ENCODE measurements around the gene TMEM131L. TPM values are rescaled to one million over a fixed set of nuclear protein-coding genes. Genes with fewer than 3 reads are reported as not detected.
"Not testable (repeated sequence)": the region's sequence is repeated elsewhere in the genome, so short reads cannot be mapped to it uniquely, and the experiment has no call there.

The TMEM131L gene
- total RNA-seq, 1 experiment from 2014 or later = 61.3 TPM

DNA sequence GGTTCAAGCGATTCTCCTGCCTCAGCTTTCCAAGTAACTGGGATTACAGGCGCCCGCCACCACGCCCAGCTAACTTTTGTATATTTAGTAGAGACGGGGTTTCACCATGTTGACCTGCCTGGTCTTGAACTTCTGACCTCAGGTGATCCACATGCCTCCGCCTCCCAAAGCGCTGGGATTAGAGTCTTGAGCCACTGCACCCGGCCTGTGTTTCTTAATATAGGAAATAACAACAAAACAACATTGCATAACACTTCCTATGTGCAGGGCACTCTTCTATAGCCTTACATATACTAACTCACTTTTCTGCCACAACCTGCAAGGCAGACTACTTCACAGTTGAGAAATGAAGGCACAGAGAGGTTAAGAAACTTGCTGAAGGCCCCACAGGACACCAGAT lies 12.8 kb upstream of the TMEM131L start:
- no peaks in the 10 kb centered on the region for H3K36me3 ChIP-seq
- DNase-seq = no peak

DNA sequence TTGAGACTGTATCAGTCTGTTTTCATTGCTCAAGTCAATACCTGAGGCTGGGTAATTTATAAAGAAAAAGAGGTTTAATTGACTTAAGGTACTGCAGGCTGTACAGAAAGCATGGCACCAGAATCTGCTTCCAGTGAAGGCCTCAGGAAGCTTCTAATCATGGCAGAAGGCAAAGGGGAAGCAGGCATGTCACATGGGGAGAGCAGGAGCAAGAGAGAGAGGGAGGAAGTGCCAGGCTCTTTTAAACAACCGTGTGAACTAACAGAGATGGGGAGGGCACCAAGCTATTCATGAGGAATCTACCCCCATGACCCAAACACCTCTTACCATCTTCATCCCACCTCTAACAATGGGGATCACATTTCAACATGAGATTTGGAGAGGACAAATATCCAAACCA lies 7.2 kb upstream of the TMEM131L start:
- Histone ChIP-seq H3K4me1 (peaks cover 7% of the 10 kb centered on the region), H3K27ac (no peak overlapping the region), H3K36me3 (no peaks in the 10 kb centered on the region), H3K9me3 (replicated peaks) (no peaks in the 10 kb centered on the region), H3K4me3 (no peak overlapping the region), H3K27me3 (no peaks in the 10 kb centered on the region)
- no peak for DNase-seq

More for the DNA sequence above, 12.8 kb upstream of the TMEM131L start:
- Histone ChIP-seq H3K9me3 (replicated peaks) (no peaks in the 10 kb centered on the region), H3K27me3 (no peaks in the 10 kb centered on the region), H3K27ac (no peak overlapping the region), H3K4me1 (peaks cover 2% of the 10 kb centered on the region; the same call in 1 of the 2 replicates), H3K4me3 (no peak overlapping the region)

DNA sequence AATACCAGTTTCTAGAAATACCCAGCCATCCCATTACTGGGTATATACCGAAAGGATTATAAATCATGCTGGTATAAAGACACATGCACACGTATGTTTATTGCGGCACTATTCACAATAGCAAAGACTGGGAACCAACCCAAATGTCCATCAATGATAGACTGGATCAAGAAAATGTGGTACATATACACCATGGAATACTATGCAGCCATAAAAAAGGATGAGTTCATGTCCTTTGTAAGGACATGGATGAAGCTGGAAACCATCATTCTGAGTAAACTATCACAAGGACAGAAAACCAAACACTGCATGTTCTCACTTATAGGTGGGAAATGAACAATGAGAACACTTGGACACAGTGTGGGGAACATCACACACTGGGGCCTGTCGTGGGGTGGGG lies 4.6 kb upstream of the TMEM131L start:
- not testable (repeated sequence) for DNase-seq; H3K9me3 ChIP-seq (replicated peaks); H3K36me3 ChIP-seq; H3K27me3 ChIP-seq; H3K4me3 ChIP-seq; H3K27ac ChIP-seq
- peaks cover 13% of the 10 kb centered on the region for H3K4me1 ChIP-seq

DNA sequence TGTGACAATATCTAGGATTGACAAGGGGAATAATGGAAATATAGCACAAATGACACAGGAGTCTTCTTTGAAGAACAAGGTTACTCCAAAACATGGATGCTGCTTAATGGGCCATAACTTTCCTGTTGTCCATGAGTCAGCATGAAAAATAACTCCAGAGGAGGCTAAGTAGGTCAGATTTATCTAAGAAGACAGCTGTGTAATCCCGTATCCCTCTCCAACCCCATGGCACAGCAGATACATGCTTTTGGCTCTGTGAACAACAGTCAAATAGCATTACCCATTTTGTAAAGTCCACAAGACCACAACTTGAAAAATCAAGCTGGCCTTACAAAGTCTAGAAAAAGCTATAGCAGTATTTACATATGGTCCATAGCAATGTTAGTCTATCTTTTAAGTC lies 2.1 kb upstream of the TMEM131L start:
- no peaks in the 10 kb centered on the region for H3K27me3 ChIP-seq
- H3K4me3 ChIP-seq = no peak overlapping the region
- peaks cover 13% of the 10 kb centered on the region for H3K4me1 ChIP-seq
- no peaks in the 10 kb centered on the region for H3K36me3 ChIP-seq
- H3K9me3 ChIP-seq (replicated peaks) = no peaks in the 10 kb centered on the region
- DNase-seq = peak; percentile 71 to 86
- H3K27ac ChIP-seq = peak overlapping the region; percentile 98

DNA sequence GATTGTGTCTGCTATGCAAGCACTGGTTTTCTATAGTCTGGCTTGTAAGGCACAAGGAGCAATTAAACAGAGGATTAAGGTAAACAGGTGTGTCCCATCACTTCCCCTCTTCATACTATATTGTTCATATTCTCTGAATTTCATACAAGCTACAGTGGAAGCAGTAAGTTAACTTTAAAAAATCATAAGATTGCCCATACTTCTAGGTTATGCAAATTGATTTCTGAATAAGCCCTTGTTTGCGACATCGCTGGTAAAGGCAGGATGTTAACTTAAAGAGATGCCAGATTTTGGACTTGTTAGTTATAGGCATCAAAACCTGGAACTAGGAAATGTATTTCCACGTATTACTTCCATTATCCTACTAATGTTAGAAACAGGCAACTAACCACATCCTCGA lies 1.0 kb upstream of the TMEM131L start:
- Histone ChIP-seq H3K27me3 (no peaks in the 10 kb centered on the region), H3K4me1 (peaks cover 13% of the 10 kb centered on the region), H3K27ac (peak overlapping the region; percentile 98), H3K4me3 (peak overlapping the region; percentile 98), H3K9me3 (replicated peaks) (no peaks in the 10 kb centered on the region), H3K36me3 (0 out of 2 replicates have a peak, but pooled peaks cover 2% of the 10 kb centered on the region)
- peak in 1 of 2 experiments; percentile 38 for DNase-seq

DNA sequence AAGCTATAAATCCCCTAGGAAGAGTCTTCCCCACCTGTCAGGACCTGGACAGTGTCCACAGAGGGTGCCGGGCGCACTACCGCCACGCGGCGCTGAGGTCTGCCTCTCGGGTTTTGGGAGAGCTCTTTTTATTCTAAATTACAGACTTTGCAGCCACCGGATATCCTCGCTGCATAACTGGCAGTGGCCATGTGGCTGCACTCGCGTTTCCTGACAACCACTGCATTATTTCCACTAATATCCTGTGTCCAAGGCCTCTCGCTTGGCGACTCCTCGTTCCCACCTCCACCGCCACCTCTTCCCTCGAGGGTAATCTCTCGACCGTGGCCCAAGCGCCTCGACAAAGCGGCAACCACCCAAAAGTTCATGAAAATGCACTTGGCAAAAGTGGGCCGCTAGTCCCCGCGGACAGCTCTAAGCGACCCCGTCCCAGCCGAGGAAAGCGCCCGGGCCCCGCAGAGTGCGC lies 512 bp upstream of the TMEM131L start:
- Histone ChIP-seq H3K4me1 (peaks cover 13% of the 10 kb centered on the region), H3K4me3 (peak overlapping the region; percentile 98), H3K9me3 (replicated peaks) (no peaks in the 10 kb centered on the region), H3K36me3 (0 out of 2 replicates have a peak, but pooled peaks cover 6% of the 10 kb centered on the region), H3K27me3 (no peaks in the 10 kb centered on the region), H3K27ac (peak overlapping the region; percentile 98)
- peak; percentile 67 to 78 for DNase-seq

DNA sequence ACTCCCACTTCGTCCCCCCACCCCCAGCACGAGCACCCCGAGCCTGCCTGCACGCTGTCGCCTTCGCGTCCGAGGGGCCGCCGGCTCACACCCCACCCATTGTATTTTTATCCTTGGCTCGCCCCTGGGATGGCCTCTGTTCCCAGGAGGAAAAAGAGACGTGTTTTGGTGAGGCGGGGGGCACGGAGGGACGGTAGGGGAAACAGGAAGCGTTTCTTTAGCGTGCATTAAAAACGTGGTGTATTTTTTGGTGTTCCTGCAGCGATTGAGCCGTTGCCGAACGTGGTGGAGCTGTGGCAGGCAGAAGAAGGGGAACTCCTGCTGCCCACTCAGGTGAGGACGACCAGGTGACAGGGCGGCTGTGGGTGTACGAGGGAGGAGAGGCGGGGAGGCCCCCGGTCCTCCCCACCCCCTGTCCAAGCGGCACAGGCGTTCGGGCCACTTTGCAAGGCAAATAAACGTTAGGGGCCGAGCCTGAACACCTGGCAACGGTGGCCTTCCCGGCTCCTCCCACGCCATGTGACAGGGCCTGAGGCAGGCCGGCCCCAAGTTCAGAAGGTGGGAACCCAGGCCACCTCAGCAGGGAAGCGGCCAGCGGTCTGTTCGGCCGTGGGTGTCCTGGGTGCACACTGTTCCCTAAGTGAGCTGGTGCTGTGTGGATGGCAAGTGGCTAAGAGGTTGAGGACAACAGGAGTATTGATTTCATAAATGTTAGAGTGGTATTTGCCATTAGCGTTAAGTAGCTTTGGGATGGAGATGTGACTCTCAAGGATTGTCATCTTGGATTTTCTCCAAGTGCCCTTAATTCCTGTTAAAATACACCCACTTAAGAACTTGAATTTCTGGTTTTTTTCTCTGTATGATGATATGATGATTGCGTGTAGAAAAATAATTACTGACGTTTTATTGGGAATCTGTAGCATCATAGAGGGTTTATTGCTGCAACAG lies 1.1 kb downstream of the TMEM131L start:
- no peaks in the 10 kb centered on the region for H3K27me3 ChIP-seq
- peaks cover 11% of the 10 kb centered on the region; the same call in 1 of the 2 replicates for H3K36me3 ChIP-seq
- peaks cover 13% of the 10 kb centered on the region for H3K4me1 ChIP-seq
- peak overlapping the region; percentile 98 for H3K4me3 ChIP-seq
- DNase-seq = peak; percentile 24 to 36
- H3K9me3 ChIP-seq (replicated peaks) = no peaks in the 10 kb centered on the region
- peak overlapping the region; percentile 98 for H3K27ac ChIP-seq

DNA sequence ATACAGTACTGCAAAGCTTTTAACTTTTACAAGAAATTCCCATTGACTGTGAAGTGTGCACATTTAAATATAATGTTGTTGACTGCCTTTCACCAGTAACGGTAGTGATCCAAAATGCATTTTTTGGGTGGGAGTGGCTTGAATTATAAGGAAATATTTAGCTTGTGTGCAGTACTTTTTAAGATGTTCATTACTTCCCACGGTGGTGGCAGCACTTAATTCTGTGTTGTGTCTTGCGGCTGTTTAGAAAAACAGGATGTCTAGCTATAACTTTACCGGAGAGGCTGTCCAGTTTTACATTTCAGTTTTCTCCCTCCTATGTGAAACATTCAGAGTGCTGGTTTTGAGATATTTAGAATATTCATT lies 1.7 kb downstream of the TMEM131L start:
- Histone ChIP-seq H3K4me1 (peaks cover 13% of the 10 kb centered on the region), H3K27me3 (no peaks in the 10 kb centered on the region), H3K27ac (no peak overlapping the region; the same call in 1 of the 2 replicates), H3K9me3 (replicated peaks) (no peaks in the 10 kb centered on the region), H3K4me3 (peak overlapping the region; percentile 98), H3K36me3 (peaks cover 14% of the 10 kb centered on the region; the same call in 1 of the 2 replicates)
- no peak for DNase-seq

DNA sequence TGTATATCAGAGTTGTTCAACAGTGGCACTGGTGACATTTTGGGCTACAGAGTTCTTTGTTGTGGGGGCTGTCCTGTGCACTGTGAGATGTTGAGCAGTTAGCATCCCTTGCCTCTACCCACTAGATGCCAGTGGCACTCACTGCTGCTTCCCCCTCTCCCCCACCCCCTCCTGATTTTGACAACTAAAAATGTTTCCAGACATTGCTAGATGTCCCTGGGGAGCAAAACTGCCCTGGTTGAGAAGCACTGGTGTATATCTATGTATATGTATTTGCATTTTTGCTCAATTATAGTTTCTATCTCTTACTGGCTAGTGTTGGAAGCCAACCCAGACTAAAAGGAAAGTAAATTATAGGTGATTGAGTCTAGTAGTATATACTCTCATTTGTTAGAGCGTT lies 2.4 kb downstream of the TMEM131L start:
- no peak overlapping the region for H3K27ac ChIP-seq
- H3K4me1 ChIP-seq = peaks cover 8% of the 10 kb centered on the region
- no peaks in the 10 kb centered on the region for H3K9me3 ChIP-seq (replicated peaks)
- DNase-seq = no peak
- no peaks in the 10 kb centered on the region for H3K27me3 ChIP-seq
- H3K36me3 ChIP-seq = peaks cover 17% of the 10 kb centered on the region; the same call in 1 of the 2 replicates
- peak overlapping the region; percentile 98 for H3K4me3 ChIP-seq

DNA sequence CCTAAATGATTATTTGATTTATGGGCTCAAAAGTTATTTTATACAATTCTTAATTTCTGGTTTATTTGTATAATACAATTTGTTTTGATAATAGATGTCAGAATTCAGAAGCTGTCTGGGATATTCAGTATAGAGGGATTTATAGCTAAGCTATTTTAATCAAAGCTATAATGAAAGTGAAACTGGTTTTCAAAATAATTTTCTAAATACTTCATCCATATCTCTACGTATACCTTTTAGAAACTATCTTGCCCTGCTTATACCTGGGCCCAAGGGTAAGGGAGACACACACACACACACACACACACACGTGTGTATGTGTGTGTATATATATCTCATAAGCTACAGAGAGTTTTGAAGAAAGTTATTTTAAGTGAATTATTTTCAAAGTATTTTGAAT lies 2.9 kb downstream of the TMEM131L start:
- Histone ChIP-seq H3K27ac (no peak overlapping the region), H3K4me1 (peaks cover 5% of the 10 kb centered on the region), H3K27me3 (no peaks in the 10 kb centered on the region), H3K36me3 (peaks cover 20% of the 10 kb centered on the region; the same call in 1 of the 2 replicates), H3K4me3 (no peak overlapping the region; the same call in 1 of the 2 replicates), H3K9me3 (replicated peaks) (no peaks in the 10 kb centered on the region)
- no peak for DNase-seq

DNA sequence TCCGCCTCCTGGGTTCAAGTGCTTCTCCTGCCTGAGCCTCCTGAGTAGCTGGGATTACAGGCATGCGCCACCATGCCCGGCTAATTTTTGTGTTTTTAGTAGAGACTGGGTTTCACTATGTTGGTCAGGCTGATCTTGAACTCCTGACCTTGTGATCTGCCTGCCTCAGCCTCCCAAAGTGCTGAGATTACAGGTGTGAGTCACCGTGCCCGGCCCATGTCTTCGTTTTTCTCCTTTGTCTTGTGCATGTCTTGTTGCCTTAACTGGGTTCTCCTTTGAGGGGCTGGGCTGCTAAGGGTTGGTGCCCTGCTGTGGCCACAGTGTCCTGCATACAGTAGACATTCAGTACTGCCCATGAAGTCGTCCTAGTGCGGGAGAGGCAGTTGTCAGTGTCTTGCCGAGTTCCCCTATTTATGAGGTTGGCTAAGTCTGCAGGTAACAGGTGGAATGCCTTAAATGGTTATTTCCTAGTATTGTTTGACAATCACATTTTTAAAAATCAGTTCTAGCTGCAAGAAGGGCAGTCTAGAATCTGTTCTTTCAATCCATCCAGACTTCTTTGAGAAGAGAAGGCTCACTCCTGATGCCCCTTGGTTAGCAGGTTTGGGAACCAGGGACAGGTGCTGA lies 5.0 kb downstream of the TMEM131L start:
- H3K4me3 ChIP-seq; H3K27ac ChIP-seq; DNase-seq; H3K27me3 ChIP-seq; H3K4me1 ChIP-seq; H3K9me3 ChIP-seq (replicated peaks): not testable (repeated sequence)
- H3K36me3 ChIP-seq = peaks cover 37% of the 10 kb centered on the region

DNA sequence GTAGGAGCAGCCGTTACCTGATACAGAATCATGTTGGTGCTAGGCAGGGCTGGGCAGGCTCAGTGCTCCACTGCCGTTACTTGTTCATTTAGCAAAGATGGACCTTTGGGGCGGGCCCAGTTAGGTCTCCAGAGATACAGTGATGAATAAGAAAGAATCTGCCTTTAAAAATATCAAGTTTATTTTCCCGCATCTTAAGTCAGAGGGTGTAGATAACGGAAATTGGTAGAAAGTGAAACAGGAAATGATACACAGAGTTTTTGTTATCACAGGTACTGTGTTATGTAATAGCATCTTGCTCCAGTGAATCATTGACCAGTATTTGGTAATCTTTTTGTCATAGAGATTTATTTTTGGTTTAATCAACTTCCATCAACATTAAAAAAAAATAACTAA lies 5.5 kb downstream of the TMEM131L start:
- Histone ChIP-seq H3K27me3 (no peaks in the 10 kb centered on the region), H3K36me3 (peaks cover 37% of the 10 kb centered on the region), H3K4me3 (no peak overlapping the region), H3K27ac (no peak overlapping the region), H3K9me3 (replicated peaks) (no peaks in the 10 kb centered on the region), H3K4me1 (no peaks in the 10 kb centered on the region)
- DNase-seq = no peak

DNA sequence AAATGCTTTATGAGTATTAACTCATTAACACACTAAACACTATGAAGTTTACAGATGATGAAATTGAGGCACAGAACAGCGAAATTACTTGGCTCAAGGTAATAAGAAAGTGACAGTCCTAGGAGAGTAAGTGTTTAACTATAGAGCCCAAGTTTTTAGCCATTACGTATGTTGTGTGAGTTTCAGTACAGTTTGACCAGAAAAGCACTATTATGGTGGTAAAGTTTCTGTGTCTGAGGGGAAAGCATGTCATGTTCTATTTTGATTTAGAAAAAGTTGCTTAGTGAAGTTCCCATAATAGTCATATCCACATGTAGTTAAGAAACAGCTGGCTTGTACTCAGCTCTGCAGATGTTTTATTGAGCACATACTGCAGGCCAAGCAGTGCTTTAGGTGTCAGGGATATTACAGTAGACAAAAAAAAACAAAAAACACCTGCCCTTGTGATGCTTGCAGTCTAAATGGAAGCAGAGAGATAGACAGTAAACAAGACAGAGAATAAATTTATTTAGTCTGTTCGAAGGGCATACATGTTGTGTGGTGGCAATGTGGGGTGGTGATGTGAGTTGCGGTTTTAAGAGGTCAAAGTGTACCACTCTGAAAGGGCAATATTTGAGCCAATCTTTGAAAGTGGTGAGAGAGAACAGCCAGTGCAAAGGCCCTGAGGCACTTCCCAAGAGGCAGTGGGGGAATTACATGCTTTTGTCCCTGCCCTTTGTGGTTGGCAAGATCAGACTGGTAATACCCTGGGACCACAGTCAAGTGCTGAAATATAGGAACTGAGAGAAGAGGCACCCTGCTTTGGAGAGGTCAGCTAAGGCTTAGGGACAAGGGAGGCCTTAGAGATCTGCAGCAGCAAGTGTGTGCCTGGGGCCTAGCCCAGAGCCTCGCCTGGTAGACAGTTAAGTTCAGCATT lies 6.2 kb downstream of the TMEM131L start:
- no peak overlapping the region for H3K27ac ChIP-seq
- no peak for DNase-seq
- no peaks in the 10 kb centered on the region for H3K27me3 ChIP-seq

DNA sequence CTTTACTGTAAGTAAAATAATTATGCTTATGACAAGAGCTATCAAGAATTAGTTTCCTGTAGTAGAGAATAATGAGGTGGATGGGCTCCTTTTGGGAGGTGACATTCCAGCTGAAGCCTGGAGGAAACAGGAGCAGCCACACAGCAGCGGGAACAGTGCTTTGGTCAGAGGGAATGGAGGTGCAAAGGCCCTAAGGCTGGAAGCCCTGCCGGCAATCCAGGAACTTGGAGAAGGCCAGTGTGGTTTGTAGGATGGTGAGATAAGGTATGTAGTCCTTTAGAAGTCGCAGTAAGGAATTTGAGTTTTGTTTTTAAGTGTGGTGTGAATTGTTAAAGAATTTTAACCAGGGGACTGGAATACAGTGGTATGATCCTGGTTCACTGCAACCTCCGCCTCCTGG lies 8.1 kb downstream of the TMEM131L start:
- Histone ChIP-seq H3K4me3 (no peak overlapping the region), H3K27me3 (no peaks in the 10 kb centered on the region), H3K27ac (no peak overlapping the region), H3K9me3 (replicated peaks) (no peaks in the 10 kb centered on the region), H3K4me1 (no peaks in the 10 kb centered on the region), H3K36me3 (peaks cover 53% of the 10 kb centered on the region)
- DNase-seq = no peak

More for the DNA sequence above, 6.2 kb downstream of the TMEM131L start:
- H3K4me3 ChIP-seq = no peak overlapping the region
- no peaks in the 10 kb centered on the region for H3K4me1 ChIP-seq
- peaks cover 38% of the 10 kb centered on the region for H3K36me3 ChIP-seq
- H3K9me3 ChIP-seq (replicated peaks) = no peaks in the 10 kb centered on the region

All from SJCRH30 (cell line).